GM18907 (cell line): ENCODE measurements around the gene ZNF771.
"Not testable (repeated sequence)": the region's sequence is repeated elsewhere in the genome, so short reads cannot be mapped to it uniquely, and the experiment has no call there.

Experiments
- ATAC-seq: cut with Tn5 transposase; IDR thresholded peaks from one replicate; pipeline ENCODE4 v1.9.1; 2021; ENCODE audit warnings: mild to moderate bottlenecking, moderate library complexity; ENCODE audit not compliant: unreplicated experiment

The ZNF771 gene

GRCh38 chr16:30458561-30459394 is 51.4 kb downstream of the ZNF771 start:
- peak; percentile 85 for ATAC-seq

GRCh38 chr16:30459456-30459855 is 52.0 kb downstream of the ZNF771 start:
- ATAC-seq = no peak

GRCh38 chr16:30461426-30461825 is 54.0 kb downstream of the ZNF771 start:
- not testable (repeated sequence) for ATAC-seq

- no peak for ATAC-seq
Observed at GRCh38 chr16:30464078-30464477, 56.7 kb downstream of the ZNF771 start.
